OCI-LY1 (cell line): Measurements from ENCODE around the gene IZUMO4.
A peak's percentile ranks its signal among the peaks of the same experiment; 100 is the strongest.

Source experiments
- H2AFZ ChIP-seq: fragments of 200-600 bp; sonication (generic), shearing (Covaris generic); 2 replicates; pipeline ENCODE4 v1.6.0; 2014; ENCODE audit warnings: antibody characterized with exemption, mild to moderate bottlenecking, low read length
- H3F3A ChIP-seq: fragments of 200-600 bp; sonication (generic), shearing (Covaris generic); 2 replicates; pipeline ENCODE4 v1.6.0; 2014; ENCODE audit warnings: mild to moderate bottlenecking, antibody characterized with exemption, low read length, moderate library complexity; ENCODE audit not compliant: insufficient read depth
- H3K27ac ChIP-seq: fragments of 200-600 bp; sonication (generic); 2 replicates; pipeline ENCODE4 v1.5.1; 2014; ENCODE audit warnings: low read length, mixed run types, mild to moderate bottlenecking, low read depth; ENCODE audit not compliant: poor library complexity, severe bottlenecking
- H3K27me3 ChIP-seq: fragments of 200-600 bp; sonication (generic); 2 replicates; pipeline ENCODE4 v1.6.0; 2014; ENCODE audit warnings: antibody characterized with exemption, mild to moderate bottlenecking, low read length, moderate library complexity; ENCODE audit not compliant: insufficient read depth
- H3K36me3 ChIP-seq: fragments of 200-600 bp; sonication (generic); 2 replicates; pipeline ENCODE4 v1.6.1; 2014; ENCODE audit warnings: mild to moderate bottlenecking, antibody characterized with exemption, low read length, moderate library complexity, mixed read lengths; ENCODE audit not compliant: insufficient read depth
- H3K4me1 ChIP-seq: fragments of 200-600 bp; sonication (generic); 2 replicates; pipeline ENCODE4 v1.5.1; 2014; ENCODE audit warnings: mild to moderate bottlenecking, low read length, moderate library complexity; ENCODE audit not compliant: insufficient read depth, severe bottlenecking
- H3K4me2 ChIP-seq: fragments of 200-600 bp; sonication (generic), shearing (Covaris generic); 2 replicates; pipeline ENCODE4 v1.6.1; 2014; ENCODE audit warnings: low read length
- H3K4me3 ChIP-seq: fragments of 200-600 bp; sonication (generic); 2 replicates; pipeline ENCODE4 v1.5.1; 2014; ENCODE audit warnings: low read length, low read depth, mild to moderate bottlenecking, mixed read lengths; ENCODE audit not compliant: poor library complexity, severe bottlenecking
- H3K79me2 ChIP-seq: fragments of 200-600 bp; shearing (Covaris generic); 2 replicates; pipeline ENCODE4 v1.6.1; 2016; ENCODE audit warnings: mixed run types, low read length, mixed read lengths; ENCODE audit not compliant: insufficient read depth
- H3K9ac ChIP-seq: fragments of 200-600 bp; sonication (generic), shearing (Covaris generic); 2 replicates; pipeline ENCODE4 v1.6.1; 2014; ENCODE audit warnings: mild to moderate bottlenecking, low read length, mixed read lengths
- H3K9me2 ChIP-seq: fragments of 200-600 bp; sonication (generic), shearing (Covaris generic); 2 replicates; pipeline ENCODE4 v1.6.1; 2014; ENCODE audit warnings: low read depth, mild to moderate bottlenecking, low read length, mixed read lengths
- H3K9me3 ChIP-seq: fragments of 200-600 bp; shearing (Covaris generic); 2 replicates; pipeline ENCODE4 v1.6.1; 2014; ENCODE audit warnings: low read length, mixed read lengths
- H4K20me1 ChIP-seq: fragments of 200-600 bp; sonication (generic), shearing (Covaris generic); 2 replicates; pipeline ENCODE4 v1.6.0; 2016; ENCODE audit warnings: mild to moderate bottlenecking, low read length; ENCODE audit not compliant: insufficient read depth
- EZH2 ChIP-seq: fragments of 200-600 bp; sonication (generic), shearing (Covaris generic); IDR thresholded peaks from 2 replicates; pipeline ENCODE4 v1.8.0; 2017; ENCODE audit warnings: borderline replicate concordance, mixed run types, mild to moderate bottlenecking, antibody characterized with exemption, low read length, moderate library complexity, mixed read lengths
- TF ChIP-seq, protein P1 (sequence below): fragments of 200-600 bp; sonication (generic), shearing (Covaris generic); IDR thresholded peaks from 2 replicates; pipeline ENCODE4 v1.5.1; 2017; ENCODE audit warnings: mild to moderate bottlenecking, antibody characterized with exemption, low read length, moderate library complexity, mixed read lengths

The IZUMO4 gene

GRCh38 chr19:2079865-2080301 lies 16.8 kb upstream of the IZUMO4 start:
- Histone ChIP-seq H3K9me3 (no peaks in the 10 kb centered on the region), H3K9ac (no peak overlapping the region), H3F3A (no peaks in the 10 kb centered on the region), H3K4me1 (peaks cover 80% of the 10 kb centered on the region), H3K9me2 (no peaks in the 10 kb centered on the region), H3K27ac (peak overlapping the region; percentile 73), H4K20me1 (no peaks in the 10 kb centered on the region), H3K79me2 (peaks cover 5% of the 10 kb centered on the region; the same call in 1 of the 2 replicates), H3K36me3 (peaks cover 50% of the 10 kb centered on the region), H2AFZ (no peak overlapping the region), H3K27me3 (no peaks in the 10 kb centered on the region), H3K4me2 (no peak overlapping the region; the same call in 1 of the 2 replicates), H3K4me3 (no peak overlapping the region)
- TF ChIP-seq, protein P1, sequence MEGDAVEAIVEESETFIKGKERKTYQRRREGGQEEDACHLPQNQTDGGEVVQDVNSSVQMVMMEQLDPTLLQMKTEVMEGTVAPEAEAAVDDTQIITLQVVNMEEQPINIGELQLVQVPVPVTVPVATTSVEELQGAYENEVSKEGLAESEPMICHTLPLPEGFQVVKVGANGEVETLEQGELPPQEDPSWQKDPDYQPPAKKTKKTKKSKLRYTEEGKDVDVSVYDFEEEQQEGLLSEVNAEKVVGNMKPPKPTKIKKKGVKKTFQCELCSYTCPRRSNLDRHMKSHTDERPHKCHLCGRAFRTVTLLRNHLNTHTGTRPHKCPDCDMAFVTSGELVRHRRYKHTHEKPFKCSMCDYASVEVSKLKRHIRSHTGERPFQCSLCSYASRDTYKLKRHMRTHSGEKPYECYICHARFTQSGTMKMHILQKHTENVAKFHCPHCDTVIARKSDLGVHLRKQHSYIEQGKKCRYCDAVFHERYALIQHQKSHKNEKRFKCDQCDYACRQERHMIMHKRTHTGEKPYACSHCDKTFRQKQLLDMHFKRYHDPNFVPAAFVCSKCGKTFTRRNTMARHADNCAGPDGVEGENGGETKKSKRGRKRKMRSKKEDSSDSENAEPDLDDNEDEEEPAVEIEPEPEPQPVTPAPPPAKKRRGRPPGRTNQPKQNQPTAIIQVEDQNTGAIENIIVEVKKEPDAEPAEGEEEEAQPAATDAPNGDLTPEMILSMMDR: no peak
- no peak for TF ChIP-seq EZH2

GRCh38 chr19:2080336-2080988 lies 16.3 kb upstream of the IZUMO4 start:
- peak overlapping the region; percentile 73 for H3K27ac ChIP-seq
- peaks cover 5% of the 10 kb centered on the region; the same call in 1 of the 2 replicates for H3K79me2 ChIP-seq
- H3K4me1 ChIP-seq: peaks cover 80% of the 10 kb centered on the region
- TF ChIP-seq, protein P1: no peak
- TF ChIP-seq EZH2: no peak
- no peak overlapping the region; the same call in 1 of the 2 replicates for H3K4me2 ChIP-seq
- H3K36me3 ChIP-seq: peaks cover 44% of the 10 kb centered on the region
- no peak overlapping the region for H3K4me3 ChIP-seq
- no peaks in the 10 kb centered on the region for H3K27me3 ChIP-seq
- no peak overlapping the region for H2AFZ ChIP-seq
- H3K9me3 ChIP-seq: no peaks in the 10 kb centered on the region
- no peaks in the 10 kb centered on the region for H3K9me2 ChIP-seq
- no peak overlapping the region; the same call in 1 of the 2 replicates for H3K9ac ChIP-seq
- no peaks in the 10 kb centered on the region for H4K20me1 ChIP-seq
- H3F3A ChIP-seq: no peaks in the 10 kb centered on the region

- H3K79me2 ChIP-seq: peaks cover 5% of the 10 kb centered on the region; the same call in 1 of the 2 replicates
- no peak overlapping the region for H2AFZ ChIP-seq
- H3K9me3 ChIP-seq: no peaks in the 10 kb centered on the region
- H3K9me2 ChIP-seq: no peaks in the 10 kb centered on the region
- peaks cover 81% of the 10 kb centered on the region for H3K4me1 ChIP-seq
- H3K27ac ChIP-seq: peak overlapping the region; percentile 98
- peaks cover 4% of the 10 kb centered on the region; the same call in 1 of the 2 replicates for H3F3A ChIP-seq
- no peaks in the 10 kb centered on the region for H4K20me1 ChIP-seq
- no peaks in the 10 kb centered on the region for H3K27me3 ChIP-seq
- peaks cover 36% of the 10 kb centered on the region for H3K36me3 ChIP-seq
- H3K9ac ChIP-seq: peak overlapping the region; percentile 90; the same call in 1 of the 2 replicates
- TF ChIP-seq, protein P1: no peak
- TF ChIP-seq EZH2: no peak
- peak overlapping the region; percentile 73 for H3K4me2 ChIP-seq
- peak overlapping the region; percentile 66 for H3K4me3 ChIP-seq
Measured at GRCh38 chr19:2081873-2082810, 14.6 kb upstream of the IZUMO4 start.
